HFFc6 (cell line): ENCODE results near the gene SLC25A48. TPM values are rescaled to one million over a fixed set of nuclear protein-coding genes. Genes with fewer than 3 reads are reported as not detected.

Experiments used
- DNase-seq: peaks from one replicate; pipeline ENCODE4 v3.0.0-alpha.2; 2018
- H3K27ac Mint-ChIP-seq: 2 replicates; pipeline ENCODE4 v1.8.0; 2020; ENCODE audit warnings: mild to moderate bottlenecking, mixed read lengths
- H3K27me3 Mint-ChIP-seq: 2 replicates; pipeline ENCODE4 v1.8.0; 2021; ENCODE audit warnings: mild to moderate bottlenecking, moderate library complexity, mixed read lengths; ENCODE audit not compliant: insufficient read depth
- H3K36me3 Mint-ChIP-seq: 2 replicates; pipeline ENCODE4 v1.8.0; 2021; ENCODE audit warnings: low read depth, mixed read lengths
- H3K4me1 Mint-ChIP-seq: 2 replicates; pipeline ENCODE4 v1.8.0; 2020; ENCODE audit warnings: low read depth, mixed read lengths
- H3K4me3 Mint-ChIP-seq: 2 replicates; pipeline ENCODE4 v1.8.0; 2020; ENCODE audit warnings: mild to moderate bottlenecking, moderate library complexity, mixed read lengths
- H3K9me3 Mint-ChIP-seq: 2 replicates; pipeline ENCODE4 v1.8.0; 2020; ENCODE audit warnings: mild to moderate bottlenecking, mixed read lengths
- CTCF ChIP-seq: fragments of 200-600 bp; sonication (generic); IDR thresholded peaks from 2 replicates; pipeline ENCODE4 v1.5.0; 2021; ENCODE audit warnings: antibody characterized with exemption, mild to moderate bottlenecking
- total RNA-seq, 6 experiments: library from RNA; stranded (reverse); fragmentation: NEBNext Ultra II Directional; extraction: Animal tissue kit (Norgen Biotek cat#: 25700); gene quantifications; 2 replicates in 1 of 6; 3 replicates in 5 of 6; pipeline ENCODE4 v1.2.3, GENCODE V29; 2021

SLC25A48 gene
- total RNA-seq, 6 experiments from 2014 or later: not detected

GRCh38 chr5:135920199-135920598 lies 85.7 kb downstream of the SLC25A48 start:
- Mint-ChIP-seq H3K9me3 (no peaks in the 10 kb centered on the region), H3K4me1 (no peaks in the 10 kb centered on the region; the same call in 1 of the 2 replicates), H3K4me3 (no peak overlapping the region), H3K36me3 (no peaks in the 10 kb centered on the region), H3K27me3 (peaks cover 15% of the 10 kb centered on the region), H3K27ac (no peak overlapping the region)
- no peak for TF ChIP-seq CTCF
- DNase-seq: no peak

- Mint-ChIP-seq H3K27ac (no peak overlapping the region), H3K9me3 (no peaks in the 10 kb centered on the region), H3K4me3 (no peak overlapping the region), H3K27me3 (peaks cover 15% of the 10 kb centered on the region), H3K36me3 (no peaks in the 10 kb centered on the region), H3K4me1 (no peaks in the 10 kb centered on the region)
- DNase-seq: peak; percentile 7
- TF ChIP-seq CTCF: no peak
These were observed 86.9 kb downstream of the SLC25A48 start for GRCh38 chr5:135921388-135921787.

- TF ChIP-seq CTCF: no peak
- H3K4me3 Mint-ChIP-seq: no peak overlapping the region
- H3K36me3 Mint-ChIP-seq: no peaks in the 10 kb centered on the region
- no peak overlapping the region for H3K27ac Mint-ChIP-seq
- no peaks in the 10 kb centered on the region; the same call in 1 of the 2 replicates for H3K9me3 Mint-ChIP-seq
- H3K4me1 Mint-ChIP-seq: no peaks in the 10 kb centered on the region
- H3K27me3 Mint-ChIP-seq: peaks cover 37% of the 10 kb centered on the region
- no peak for DNase-seq
These were observed 95.8 kb downstream of the SLC25A48 start for GRCh38 chr5:135930029-135930948.

GRCh38 chr5:135930949-135931295 lies 96.5 kb downstream of the SLC25A48 start:
- Mint-ChIP-seq H3K4me1 (no peaks in the 10 kb centered on the region), H3K9me3 (no peaks in the 10 kb centered on the region; the same call in 1 of the 2 replicates), H3K36me3 (no peaks in the 10 kb centered on the region), H3K27me3 (peaks cover 38% of the 10 kb centered on the region), H3K27ac (no peak overlapping the region), H3K4me3 (no peak overlapping the region)
- no peak for TF ChIP-seq CTCF
- DNase-seq: no peak

GRCh38 chr5:135934939-135935338 lies 100.5 kb downstream of the SLC25A48 start:
- no peaks in the 10 kb centered on the region for H3K9me3 Mint-ChIP-seq
- no peak for TF ChIP-seq CTCF
- peaks cover 20% of the 10 kb centered on the region for H3K27me3 Mint-ChIP-seq
- DNase-seq: peak; percentile 4
- H3K4me3 Mint-ChIP-seq: no peak overlapping the region
- H3K36me3 Mint-ChIP-seq: no peaks in the 10 kb centered on the region
- no peaks in the 10 kb centered on the region for H3K4me1 Mint-ChIP-seq
- H3K27ac Mint-ChIP-seq: no peak overlapping the region
